ENCODE measurements around the gene BRD8.
"Not testable (repeated sequence)": the region's sequence is repeated elsewhere in the genome, so short reads cannot be mapped to it uniquely, and the experiment has no call there.

GRCh38 chr5:138155977-138156376, 22.5 kb downstream of the BRD8 start:
- TF ChIP-seq CTCF (IDR thresholded peaks at IDR 0.05); MEF2A (IDR thresholded peaks at IDR 0.05; ENCODE audit: borderline replicate concordance, low read depth); RFX5 (IDR thresholded peaks at IDR 0.05; ENCODE audit: low read length); REST (IDR thresholded peaks at IDR 0.05; ENCODE audit: low read depth, low read length): not testable (repeated sequence)
